IMR-90 (cell line): ENCODE data around the gene FDXR. TPM values are rescaled to one million over a fixed set of nuclear protein-coding genes. Genes with fewer than 3 reads are reported as not detected.

ENCODE experiments used
- ATAC-seq: fragments of 200-7000 bp; cut with Tn5 transposase; 2 replicates; pipeline ENCODE4 v1.9.1; 2020; ENCODE audit warnings: low read depth, mild to moderate bottlenecking, moderate library complexity
- BruUV-seq: library from RNA; stranded (reverse); fragments of 400-500 nt; replicated peaks from 2 replicates; lab custom pipeline; 2021; lab: Mats Ljungman, UMichigan
- CTCF ChIA-PET: fragments of 300-600 bp; formaldehyde crosslinking; extraction: SDS; loops from one replicate; lab custom pipeline; 2021; ENCODE audit warnings: antibody characterized with exemption; lab: Yijun Ruan, JAX
- POLR2A ChIA-PET: fragments of 300-600 bp; sonication (Branson Sonifier 250); formaldehyde crosslinking; loops from one replicate; lab custom pipeline; 2022; ENCODE audit warnings: antibody characterized with exemption; ENCODE audit not compliant: unreplicated experiment; lab: Charles Lee
- DNase-seq: peaks from one replicate; pipeline ENCODE4 v3.0.0; 2013
- H2AFZ ChIP-seq: replicated peaks from 2 replicates; pipeline ENCODE3; 2013; ENCODE audit warnings: low read length, mild to moderate bottlenecking; ENCODE audit not compliant: poor library complexity
- H2AK5ac ChIP-seq: 2 replicates; pipeline ENCODE4 v1.6.1; 2013; ENCODE audit warnings: low read depth, low read length, inconsistent platforms
- H2AK9ac ChIP-seq: replicated peaks from 2 replicates; pipeline ENCODE3; 2013; ENCODE audit warnings: mild to moderate bottlenecking, low read depth, low read length, moderate library complexity; ENCODE audit not compliant: poor library complexity
- H2BK120ac ChIP-seq: 2 replicates; pipeline ENCODE4 v1.6.1; 2013; ENCODE audit warnings: low read depth, low read length, inconsistent platforms
- H2BK15ac ChIP-seq: 3 replicates; pipeline ENCODE4 v1.6.1; 2013; ENCODE audit warnings: low read depth, low read length, inconsistent platforms
- H2BK20ac ChIP-seq: 2 replicates; pipeline ENCODE4 v1.6.1; 2013; ENCODE audit warnings: low read depth, mild to moderate bottlenecking, inconsistent platforms, low read length, moderate library complexity
- H2BK5ac ChIP-seq: 2 replicates; pipeline ENCODE4 v1.6.1; 2013; ENCODE audit warnings: mild to moderate bottlenecking, low read depth, low read length, inconsistent platforms; ENCODE audit not compliant: poor library complexity, severe bottlenecking
- H3K14ac ChIP-seq: replicated peaks from 2 replicates; pipeline ENCODE4 v1.6.1; 2013; ENCODE audit warnings: low read depth, low read length, inconsistent platforms
- H3K18ac ChIP-seq: 2 replicates; pipeline ENCODE4 v1.6.1; 2013; ENCODE audit warnings: low read depth, low read length, control low read depth
- H3K23ac ChIP-seq: 2 replicates; pipeline ENCODE4 v1.6.1; 2013; ENCODE audit warnings: low read depth, low read length, inconsistent platforms
- H3K27ac ChIP-seq: 2 replicates; pipeline ENCODE4 v1.5.1; 2013; ENCODE audit warnings: mild to moderate bottlenecking, control low read depth, low read length; ENCODE audit not compliant: insufficient read depth
- H3K27me3 ChIP-seq: 2 replicates; pipeline ENCODE4 v1.6.1; 2013; ENCODE audit warnings: low read length; ENCODE audit not compliant: control insufficient read depth, insufficient read depth
- H3K36me3 ChIP-seq: 2 replicates; pipeline ENCODE4 v1.6.1; 2013; ENCODE audit warnings: low read length, mixed read lengths; ENCODE audit not compliant: control insufficient read depth, insufficient read depth
- H3K4ac ChIP-seq: 2 replicates; pipeline ENCODE4 v1.6.1; 2013; ENCODE audit warnings: low read depth, low read length, inconsistent platforms
- H3K4me1 ChIP-seq: 2 replicates; pipeline ENCODE4 v1.6.1; 2013; ENCODE audit warnings: low read length, mixed read lengths; ENCODE audit not compliant: control insufficient read depth, insufficient read depth
- H3K4me2 ChIP-seq: 2 replicates; pipeline ENCODE4 v1.6.1; 2013; ENCODE audit warnings: low read depth, mild to moderate bottlenecking, control low read depth, low read length, moderate library complexity
- H3K4me3 ChIP-seq: 2 replicates; pipeline ENCODE4 v1.5.1; 2013; ENCODE audit warnings: low read depth, mild to moderate bottlenecking, control low read depth, low read length, moderate library complexity; ENCODE audit not compliant: insufficient read depth
- H3K56ac ChIP-seq: 2 replicates; pipeline ENCODE4 v1.6.1; 2013; ENCODE audit warnings: low read length, inconsistent platforms; ENCODE audit not compliant: insufficient read depth; ENCODE audit errors: extremely low read depth
- H3K79me1 ChIP-seq, 2 experiments: 2 replicates each; pipeline ENCODE4 v1.6.1; 2013; ENCODE audit warnings: low read length in 2 of 2, inconsistent platforms in 1 of 2, low read depth in 1 of 2
- H3K9ac ChIP-seq: 2 replicates; pipeline ENCODE4 v1.6.1; 2013; ENCODE audit warnings: low read depth, low read length, control low read depth
- H3K9me1 ChIP-seq: 2 replicates; pipeline ENCODE4 v1.6.1; 2013; ENCODE audit warnings: low read length, inconsistent platforms; ENCODE audit not compliant: insufficient read depth
- H3K9me3 ChIP-seq: 2 replicates; pipeline ENCODE4 v1.6.1; 2013; ENCODE audit warnings: low read length; ENCODE audit not compliant: control insufficient read depth, insufficient read depth
- H4K20me1 ChIP-seq: 2 replicates; pipeline ENCODE4 v1.6.1; 2013; ENCODE audit warnings: low read length, inconsistent platforms; ENCODE audit not compliant: insufficient read depth
- H4K5ac ChIP-seq: 2 replicates; pipeline ENCODE4 v1.6.1; 2013; ENCODE audit warnings: mild to moderate bottlenecking, low read depth, low read length, control low read depth
- H4K8ac ChIP-seq, 2 experiments: 2 replicates each; pipeline ENCODE4 v1.6.1; 2013; ENCODE audit warnings: low read depth in 2 of 2, low read length in 2 of 2, control low read depth in 1 of 2, inconsistent platforms in 1 of 2
- H4K91ac ChIP-seq: 2 replicates; pipeline ENCODE4 v1.6.1; 2013; ENCODE audit warnings: low read depth, low read length, inconsistent platforms; ENCODE audit not compliant: insufficient read depth
- BHLHE40 ChIP-seq: fragments of 150-350 bp; IDR thresholded peaks from 2 replicates; pipeline ENCODE4 v1.6.1; 2016; ENCODE audit warnings: mild to moderate bottlenecking, low read depth, low read length
- CEBPB ChIP-seq: IDR thresholded peaks from 2 replicates; pipeline ENCODE4 v1.6.1; 2012; ENCODE audit warnings: low read depth, low read length, improper control_type of control experiment
- CHD1 ChIP-seq: IDR thresholded peaks from 2 replicates; pipeline ENCODE4 v1.6.1; 2012; ENCODE audit warnings: low read depth, low read length, improper control_type of control experiment
- CTCF ChIP-seq: conservative IDR thresholded peaks from 2 replicates; pipeline ENCODE4 v1.5.1; 2012; ENCODE audit warnings: mild to moderate bottlenecking, low read depth, low read length, improper control_type of control experiment
- ELK1 ChIP-seq: fragments of 150-350 bp; IDR thresholded peaks from 2 replicates; pipeline ENCODE4 v1.6.1; 2016; ENCODE audit warnings: low read depth, mild to moderate bottlenecking, low read length, moderate library complexity, borderline replicate concordance
- FOS ChIP-seq: fragments of 150-350 bp; IDR thresholded peaks from 2 replicates; pipeline ENCODE4 v1.6.1; 2016; ENCODE audit warnings: low read depth, low read length
- MAFK ChIP-seq: IDR thresholded peaks from 2 replicates; pipeline ENCODE4 v1.6.1; 2012; ENCODE audit warnings: low read depth, low read length, improper control_type of control experiment
- MAZ ChIP-seq: IDR thresholded peaks from 2 replicates; pipeline ENCODE4 v1.6.1; 2012; ENCODE audit warnings: low read depth, mild to moderate bottlenecking, low read length, improper control_type of control experiment, moderate library complexity, borderline replicate concordance
- MXI1 ChIP-seq: IDR thresholded peaks from 2 replicates; pipeline ENCODE4 v1.6.1; 2012; ENCODE audit warnings: low read depth, mild to moderate bottlenecking, low read length, moderate library complexity, borderline replicate concordance
- NFE2L2 ChIP-seq: fragments of 150-350 bp; IDR thresholded peaks from 2 replicates; pipeline ENCODE4 v1.6.1; 2016; ENCODE audit warnings: low read depth, mild to moderate bottlenecking, low read length
- POLR2A ChIP-seq: IDR thresholded peaks from 2 replicates; pipeline ENCODE4 v1.6.1; 2012; ENCODE audit warnings: mild to moderate bottlenecking, low read depth, low read length
- RAD21 ChIP-seq: IDR thresholded peaks from 2 replicates; pipeline ENCODE4 v1.6.1; 2012; ENCODE audit warnings: low read length, improper control_type of control experiment
- RCOR1 ChIP-seq: IDR thresholded peaks from 2 replicates; pipeline ENCODE4 v1.6.1; 2012; ENCODE audit warnings: mild to moderate bottlenecking, low read length, improper control_type of control experiment; ENCODE audit not compliant: insufficient replicate concordance
- RFX5 ChIP-seq: IDR thresholded peaks from 2 replicates; pipeline ENCODE4 v1.8.0; 2012; ENCODE audit warnings: low read depth, mild to moderate bottlenecking, low read length, moderate library complexity
- SMC3 ChIP-seq: fragments of 150-350 bp; IDR thresholded peaks from 2 replicates; pipeline ENCODE4 v1.6.1; 2016; ENCODE audit warnings: low read depth, mild to moderate bottlenecking, antibody characterized with exemption, low read length, moderate library complexity
- USF2 ChIP-seq: fragments of 150-350 bp; IDR thresholded peaks from 2 replicates; pipeline ENCODE4 v1.6.1; 2017; ENCODE audit warnings: mild to moderate bottlenecking, antibody characterized with exemption, low read length, low read depth
- WGBS, 2 experiments: methylation state at CpG; one replicate each; pipeline versions ENCODE4 v1.1.5 to v1.1.7; 2013; ENCODE audit warnings: missing lambda C conversion rate in 2 of 2; ENCODE audit not compliant: insufficient read length in 1 of 2; ENCODE audit errors: extremely low coverage in 2 of 2; 5-methylcytosine and 5-hydroxymethylcytosine counted together
- dilution Hi-C: fragments of 300-500 bp; cut with HindIII; formaldehyde crosslinking; loops from one replicate; pipeline ENCODE4 v1.14.3; 2018; ENCODE audit warnings: low sequenced_read_pairs; ENCODE audit not compliant: unreplicated experiment
- in situ Hi-C: fragments of 300-500 bp; cut with MboI; formaldehyde crosslinking; loops from 3 replicates; pipeline ENCODE4 v1.14.3; 2019; ENCODE audit warnings: low sequenced_read_pairs, inconsistent platforms, mixed read lengths
- intact Hi-C: fragments of 100-400 bp; cut with micrococcal nuclease; formaldehyde crosslinking; loops from 2 replicates; pipeline ENCODE4 v1.10.0; 2022
- polyA plus RNA-seq, 3 experiments: library from polyadenylated mRNA; depleted of rRNA; stranded (reverse); fragments of >200 nt; gene quantifications; 2 replicates each; pipeline ENCODE4 v1.2.3, GENCODE V29; 2012; ENCODE audit warnings: low replicate concordance in 1 of 3
- total RNA-seq: library from RNA; depleted of rRNA; stranded (reverse); fragments of >200 nt; gene quantifications from 2 replicates; pipeline ENCODE4 v1.2.3, GENCODE V29; 2012

Gene FDXR
- total and polyA plus RNA-seq, 2 of the 4 experiments (the other 2 are of a cell fraction): 12.4 to 18.6 TPM

GRCh38 chr17:74903671-74904070, 30.9 kb upstream of the FDXR start:
- Histone ChIP-seq H3K23ac (no peak overlapping the region), H4K20me1 (no peaks in the 10 kb centered on the region), H4K8ac (no peak overlapping the region), H2AFZ (no peak overlapping the region), H3K9me1 (no peaks in the 10 kb centered on the region), H3K14ac (no peak overlapping the region), H3K9me3 (no peaks in the 10 kb centered on the region), H2BK5ac (no peak overlapping the region), H2BK120ac (no peak overlapping the region), H3K4ac (no peak overlapping the region), H3K4me3 (no peak overlapping the region), H3K27ac (no peak overlapping the region), H3K79me1 (no peaks in the 10 kb centered on the region), H3K9ac (no peak overlapping the region), H3K36me3 (no peaks in the 10 kb centered on the region), H2BK15ac (no peak overlapping the region), H3K18ac (no peak overlapping the region), H2AK9ac (no peak overlapping the region), H2BK20ac (no peak overlapping the region), H3K4me1 (no peaks in the 10 kb centered on the region), H3K27me3 (peaks cover 36% of the 10 kb centered on the region), H3K56ac (no peak overlapping the region), H4K91ac (no peak overlapping the region), H4K5ac (no peak overlapping the region), H2AK5ac (no peak overlapping the region), H3K4me2 (no peak overlapping the region)
- no peak for ATAC-seq
- no peak for TF ChIP-seq POLR2A
- no peak for TF ChIP-seq ELK1
- TF ChIP-seq MXI1: no peak
- no peak for TF ChIP-seq SMC3
- no peak for TF ChIP-seq FOS
- no peak for TF ChIP-seq USF2
- TF ChIP-seq RAD21: no peak
- TF ChIP-seq CTCF: no peak
- no peak for TF ChIP-seq CEBPB
- TF ChIP-seq RCOR1: no peak
- TF ChIP-seq CHD1: no peak
- TF ChIP-seq BHLHE40: no peak
- no peak for TF ChIP-seq NFE2L2
- no peak for TF ChIP-seq MAFK
- TF ChIP-seq RFX5: no peak
- no peak for TF ChIP-seq MAZ
- DNase-seq: no peak
- in situ Hi-C loops (no loop called here), intact Hi-C loops (no loop called here), dilution Hi-C loops (no loop called here)
- ChIA-PET CTCF (no interaction called here), POLR2A (no interaction called here)
- no TSS peak for BruUV-seq
- WGBS, 2 experiments: no CpG with 5 or more reads among the region's 6 CpGs
